Activated CD4-positive, alpha-beta memory T cell treated with anti-CD3 and anti-CD28 coated beads, Interleukin-2, amount 10 ng/mL, durations not matched to agents 7 days and 5 days (primary cell): ENCODE measurements around the gene AHI1. TPM values are rescaled to one million over a fixed set of nuclear protein-coding genes. Genes with fewer than 3 reads are reported as not detected.
"Not testable (repeated sequence)": the region's sequence is repeated elsewhere in the genome, so short reads cannot be mapped to it uniquely, and the experiment has no call there.

ENCODE experiments used
- CTCF ChIA-PET: fragments of 350-600 bp; sonication (Branson Sonifier 250); formaldehyde crosslinking; loops from one replicate; lab custom pipeline; 2021; ENCODE audit warnings: antibody characterized with exemption, inconsistent platforms; lab: Charles Lee
- POLR2A ChIA-PET: fragments of 350-600 bp; sonication (Branson Sonifier 250); formaldehyde crosslinking; loops from one replicate; lab custom pipeline; 2021; ENCODE audit warnings: antibody characterized with exemption; lab: Charles Lee
- DNase-seq: peaks from one replicate; pipeline ENCODE4 v3.0.0-alpha.2; 2020
- H3K27ac Mint-ChIP-seq: one replicate; pipeline ENCODE4 v1.8.0; 2021; ENCODE audit warnings: mild to moderate bottlenecking, mixed read lengths
- H3K27me3 Mint-ChIP-seq: one replicate; pipeline ENCODE4 v1.8.0; 2021; ENCODE audit warnings: mixed read lengths
- H3K36me3 Mint-ChIP-seq: one replicate; pipeline ENCODE4 v1.8.0; 2021; ENCODE audit warnings: low read depth, mixed read lengths
- H3K4me1 Mint-ChIP-seq: one replicate; pipeline ENCODE4 v1.8.0; 2021; ENCODE audit warnings: mixed read lengths
- H3K4me3 Mint-ChIP-seq: one replicate; pipeline ENCODE4 v1.8.0; 2021; ENCODE audit warnings: mild to moderate bottlenecking, mixed read lengths
- H3K9me3 Mint-ChIP-seq: one replicate; pipeline ENCODE4 v1.8.0; 2021; ENCODE audit warnings: mixed read lengths
- total RNA-seq, 2 experiments: library from RNA; stranded (reverse); gene quantifications; one replicate each; pipeline ENCODE4 v1.2.3, GENCODE V29; 2021

The AHI1 gene
- total RNA-seq, 2 experiments from 2014 or later = 18.5 to 21.5 TPM

DNA sequence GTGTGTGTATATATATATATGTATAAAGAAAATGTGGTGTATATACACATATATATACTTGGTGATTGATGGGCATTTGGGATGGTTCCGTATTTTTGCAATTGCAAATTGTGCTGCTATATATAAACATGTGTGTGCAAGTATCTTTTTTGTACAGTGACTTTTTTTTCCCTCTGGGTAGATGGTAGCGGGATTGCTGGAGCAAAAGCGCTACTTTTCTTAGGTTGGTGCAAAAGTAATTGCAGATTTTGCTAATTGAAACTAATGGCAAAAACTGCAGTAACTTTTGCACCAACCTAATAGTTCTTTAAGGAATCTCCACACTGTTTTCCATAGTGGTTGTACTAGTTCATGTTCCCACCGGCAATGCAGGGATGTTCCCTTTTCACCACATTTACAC is 135.4 kb downstream of the AHI1 start:
- Mint-ChIP-seq H3K27me3 (no peaks in the 10 kb centered on the region), H3K36me3 (peaks cover 14% of the 10 kb centered on the region), H3K4me1 (peaks cover 15% of the 10 kb centered on the region), H3K4me3 (no peak overlapping the region), H3K27ac (no peak overlapping the region), H3K9me3 (peaks cover 25% of the 10 kb centered on the region)
- CTCF ChIA-PET = no interaction called here
- DNase-seq = no peak
- POLR2A ChIA-PET = no interaction called here

GRCh38 chr6:135360222-135360621 is 137.3 kb downstream of the AHI1 start:
- DNase-seq = no peak
- Mint-ChIP-seq H3K9me3 (peaks cover 9% of the 10 kb centered on the region), H3K4me1 (peaks cover 15% of the 10 kb centered on the region), H3K4me3 (no peak overlapping the region), H3K27ac (no peak overlapping the region), H3K27me3 (no peaks in the 10 kb centered on the region), H3K36me3 (peaks cover 5% of the 10 kb centered on the region)
- POLR2A ChIA-PET = no interaction called here
- CTCF ChIA-PET = no interaction called here

DNA sequence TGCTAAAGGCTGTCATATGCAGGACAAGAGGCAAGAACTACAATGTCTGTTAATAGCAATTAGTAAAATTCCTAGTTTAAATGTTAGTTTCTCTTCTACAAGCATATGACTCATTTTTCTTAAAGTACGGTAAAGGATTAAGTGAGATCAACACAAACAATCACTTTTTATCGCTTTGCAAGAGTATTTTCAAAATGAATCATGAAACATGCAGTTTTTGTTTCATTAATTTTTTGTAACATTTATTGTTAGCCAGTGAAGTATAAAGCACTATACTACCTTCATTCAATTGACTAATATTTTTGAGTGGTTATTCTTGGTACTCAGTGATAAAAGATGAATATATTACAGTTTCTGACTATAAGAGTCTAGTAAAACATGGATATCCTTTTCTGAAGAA is 138.6 kb downstream of the AHI1 start:
- peaks cover 2% of the 10 kb centered on the region for H3K9me3 Mint-ChIP-seq
- ChIA-PET CTCF (no interaction called here), POLR2A (no interaction called here)
- no peak overlapping the region for H3K4me3 Mint-ChIP-seq
- DNase-seq = no peak
- H3K27me3 Mint-ChIP-seq = no peaks in the 10 kb centered on the region
- no peaks in the 10 kb centered on the region for H3K36me3 Mint-ChIP-seq
- H3K4me1 Mint-ChIP-seq = peaks cover 15% of the 10 kb centered on the region
- peak overlapping the region; percentile 1 for H3K27ac Mint-ChIP-seq

DNA sequence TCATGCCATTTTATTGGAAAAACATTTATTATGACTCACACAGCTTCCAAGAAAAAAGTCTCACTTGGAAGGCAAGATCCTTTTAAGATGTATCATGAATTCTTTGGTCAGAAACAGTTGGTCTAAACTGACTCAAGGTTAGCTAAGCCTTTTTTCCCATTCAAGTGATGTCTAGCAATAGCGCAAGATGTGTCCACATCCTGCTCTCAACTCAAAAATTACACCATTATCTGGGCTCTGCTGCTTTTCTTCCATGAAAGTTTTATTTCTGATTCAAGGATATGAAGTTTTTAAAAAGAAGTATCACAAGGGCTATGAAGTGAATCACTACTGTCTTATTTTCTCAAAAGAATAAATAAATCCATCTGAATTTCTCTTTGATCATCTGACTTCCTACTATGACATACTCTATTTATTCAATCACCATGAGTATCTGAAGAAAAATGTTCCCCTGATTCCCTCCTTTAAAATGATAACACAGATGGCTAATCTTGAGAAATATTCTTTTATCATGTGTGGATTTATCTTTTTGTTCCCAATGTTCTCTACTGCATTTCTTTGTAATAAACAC is 139.2 kb downstream of the AHI1 start:
- POLR2A ChIA-PET = no interaction called here
- Mint-ChIP-seq H3K4me1 (peaks cover 15% of the 10 kb centered on the region), H3K36me3 (no peaks in the 10 kb centered on the region), H3K27ac (peak overlapping the region; percentile 1), H3K9me3 (peaks cover 2% of the 10 kb centered on the region), H3K27me3 (no peaks in the 10 kb centered on the region), H3K4me3 (no peak overlapping the region)
- CTCF ChIA-PET = no interaction called here
- no peak for DNase-seq

DNA sequence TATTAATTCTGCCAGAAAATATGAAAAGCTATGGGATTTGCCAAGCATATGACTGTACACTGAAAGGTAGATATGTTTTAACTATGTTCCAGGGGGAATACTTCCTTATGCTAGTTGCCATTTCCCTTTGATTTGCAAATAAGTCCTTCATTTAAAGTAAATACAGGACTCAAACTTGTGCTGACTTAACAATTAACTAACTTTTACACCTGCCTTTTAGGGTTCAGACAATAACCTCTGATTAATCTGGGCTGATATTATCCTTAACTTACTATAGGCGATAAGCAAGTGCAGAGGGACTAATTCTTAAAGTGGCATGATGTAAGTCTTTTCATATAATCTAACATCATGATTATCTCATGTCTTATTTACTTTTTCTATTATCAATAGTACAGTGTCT is 143.1 kb downstream of the AHI1 start:
- peaks cover 12% of the 10 kb centered on the region for H3K4me1 Mint-ChIP-seq
- H3K36me3 Mint-ChIP-seq = no peaks in the 10 kb centered on the region
- no peak overlapping the region for H3K4me3 Mint-ChIP-seq
- peaks cover 2% of the 10 kb centered on the region for H3K9me3 Mint-ChIP-seq
- no peak overlapping the region for H3K27ac Mint-ChIP-seq
- H3K27me3 Mint-ChIP-seq = no peaks in the 10 kb centered on the region
- no peak for DNase-seq
- CTCF ChIA-PET = no interaction called here
- POLR2A ChIA-PET = no interaction called here

DNA sequence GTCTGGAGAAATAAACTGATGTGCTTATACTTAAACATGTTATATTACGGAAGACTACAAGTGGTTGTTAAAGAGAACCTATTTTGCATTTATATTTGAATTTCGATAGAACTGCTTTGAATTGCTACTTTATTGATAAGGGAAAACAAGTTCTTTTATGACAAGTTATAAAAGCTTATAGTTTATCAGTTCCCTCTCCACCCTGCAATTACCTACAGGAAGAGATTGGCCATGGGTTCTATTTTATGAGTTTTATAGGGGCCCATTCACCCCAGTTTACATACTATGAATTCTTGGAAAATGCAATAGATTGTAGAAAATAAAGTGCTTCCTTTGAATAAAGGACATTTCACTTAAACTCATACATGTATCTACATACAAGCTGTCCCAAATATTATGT is 144.4 kb downstream of the AHI1 start:
- Mint-ChIP-seq H3K4me3 (no peak overlapping the region), H3K27ac (no peak overlapping the region), H3K9me3 (no peaks in the 10 kb centered on the region), H3K36me3 (no peaks in the 10 kb centered on the region), H3K4me1 (peaks cover 1% of the 10 kb centered on the region), H3K27me3 (no peaks in the 10 kb centered on the region)
- POLR2A ChIA-PET = no interaction called here
- DNase-seq = no peak
- CTCF ChIA-PET = no interaction called here

DNA sequence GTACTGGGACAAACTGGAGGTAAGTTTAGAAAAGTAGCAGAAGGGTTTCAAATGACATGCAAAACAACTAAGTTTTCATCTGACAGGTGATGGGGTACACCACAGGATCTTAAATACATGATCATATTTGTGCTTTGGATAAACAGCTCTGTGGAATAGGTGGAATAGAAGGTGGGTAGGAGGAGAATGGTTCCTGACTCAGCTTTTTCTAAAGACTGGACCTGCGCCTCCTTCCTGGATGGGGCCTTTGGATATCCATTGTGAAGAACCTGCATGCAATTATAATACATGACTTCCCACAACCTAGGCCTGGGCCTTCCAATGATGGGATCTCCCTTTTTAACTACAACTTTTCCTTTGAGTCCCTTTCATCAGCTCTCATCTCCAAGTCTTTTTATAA is 145.9 kb downstream of the AHI1 start:
- H3K36me3 Mint-ChIP-seq = no peaks in the 10 kb centered on the region

GRCh38 chr6:135347887-135348286 is 149.7 kb downstream of the AHI1 start:
- ChIA-PET POLR2A (no interaction called here), CTCF (no interaction called here)
- peaks cover 8% of the 10 kb centered on the region for H3K4me1 Mint-ChIP-seq
- H3K27ac Mint-ChIP-seq = no peak overlapping the region
- H3K9me3 Mint-ChIP-seq = no peaks in the 10 kb centered on the region
- no peak for DNase-seq
- H3K27me3 Mint-ChIP-seq = no peaks in the 10 kb centered on the region
- H3K4me3 Mint-ChIP-seq = no peak overlapping the region
- peaks cover 6% of the 10 kb centered on the region for H3K36me3 Mint-ChIP-seq

More for the DNA sequence above, 145.9 kb downstream of the AHI1 start:
- Mint-ChIP-seq H3K27ac (no peak overlapping the region), H3K4me3 (no peak overlapping the region), H3K9me3 (no peaks in the 10 kb centered on the region), H3K4me1 (peaks cover 4% of the 10 kb centered on the region), H3K27me3 (no peaks in the 10 kb centered on the region)
- POLR2A ChIA-PET = no interaction called here
- CTCF ChIA-PET = no interaction called here
- no peak for DNase-seq

DNA sequence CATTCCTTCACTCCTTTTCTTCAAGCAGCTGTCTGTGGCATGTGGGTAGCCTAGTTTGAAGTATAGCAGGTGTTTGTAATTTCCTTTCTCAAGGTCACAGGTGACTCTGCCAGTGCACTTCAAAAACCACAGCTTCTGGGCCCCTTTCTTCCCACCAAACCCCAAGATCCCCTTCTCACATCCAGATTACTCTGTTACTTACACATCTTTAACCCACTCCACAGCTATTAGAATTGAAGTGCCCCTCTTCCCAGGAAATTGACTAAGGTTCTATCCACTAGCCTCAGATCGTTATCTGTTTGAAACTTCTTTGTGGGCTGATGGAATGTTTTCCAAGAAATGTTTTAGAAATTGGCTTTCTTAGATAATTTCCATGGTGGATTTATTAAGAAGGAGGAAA is 150.8 kb downstream of the AHI1 start:
- DNase-seq = no peak
- POLR2A ChIA-PET = no interaction called here
- Mint-ChIP-seq H3K27me3 (no peaks in the 10 kb centered on the region), H3K9me3 (no peaks in the 10 kb centered on the region), H3K4me3 (no peak overlapping the region), H3K36me3 (peaks cover 9% of the 10 kb centered on the region), H3K27ac (no peak overlapping the region), H3K4me1 (peaks cover 8% of the 10 kb centered on the region)
- CTCF ChIA-PET = no interaction called here

DNA sequence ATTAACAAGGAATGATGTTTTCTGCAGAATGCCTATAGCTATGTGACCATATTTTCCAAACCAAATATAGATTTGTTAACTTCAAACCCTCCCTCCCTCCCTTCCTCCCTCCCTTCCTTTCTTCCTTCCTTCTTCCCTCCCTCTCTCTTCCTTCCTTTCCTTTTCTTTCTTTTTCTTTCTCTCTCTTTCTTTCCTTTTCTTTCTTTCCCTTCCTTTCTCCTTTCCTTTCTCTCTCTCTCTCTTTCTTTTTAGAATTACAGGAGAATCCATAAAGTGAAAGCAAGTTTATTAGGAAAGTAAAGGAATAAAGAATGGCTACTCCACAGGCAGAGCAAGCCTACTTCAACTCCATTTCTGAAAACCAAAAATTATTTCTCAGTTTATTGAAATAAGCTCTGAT is 153.0 kb downstream of the AHI1 start:
- Mint-ChIP-seq H3K27ac (no peak overlapping the region), H3K4me1 (peaks cover 8% of the 10 kb centered on the region), H3K27me3 (no peaks in the 10 kb centered on the region), H3K36me3 (peaks cover 9% of the 10 kb centered on the region), H3K4me3 (no peak overlapping the region), H3K9me3 (peaks cover 3% of the 10 kb centered on the region)
- ChIA-PET POLR2A (no interaction called here), CTCF (no interaction called here)
- no peak for DNase-seq

DNA sequence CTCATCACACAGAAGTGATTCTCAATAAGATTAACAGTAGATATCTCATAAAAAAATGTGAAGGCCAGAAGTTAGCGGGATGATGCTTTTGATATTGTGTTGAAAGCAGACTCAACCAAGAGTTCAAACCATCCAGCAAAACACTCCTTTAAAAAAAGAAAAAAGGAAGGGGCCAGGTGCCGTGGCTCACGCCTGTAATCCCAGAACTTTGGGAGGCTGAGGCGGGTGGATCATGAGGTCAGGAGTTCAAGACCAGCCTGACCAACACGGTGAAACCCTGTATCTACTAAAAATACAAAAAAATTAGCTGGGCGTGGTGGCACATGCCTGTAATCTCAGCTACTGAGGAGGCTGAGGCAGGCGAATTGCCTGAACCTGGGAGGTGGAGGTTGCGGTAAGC is 157.6 kb downstream of the AHI1 start:
- POLR2A ChIA-PET, H3K4me1 Mint-ChIP-seq, H3K27ac Mint-ChIP-seq, DNase-seq, H3K27me3 Mint-ChIP-seq, H3K36me3 Mint-ChIP-seq, H3K9me3 Mint-ChIP-seq, H3K4me3 Mint-ChIP-seq: not testable (repeated sequence)
- CTCF ChIA-PET = interaction anchor here (1.4 kb wide), 1 partner anchor 11 kb away, joined by 3 read pairs; no protein-coding TSS in a partner anchor

DNA sequence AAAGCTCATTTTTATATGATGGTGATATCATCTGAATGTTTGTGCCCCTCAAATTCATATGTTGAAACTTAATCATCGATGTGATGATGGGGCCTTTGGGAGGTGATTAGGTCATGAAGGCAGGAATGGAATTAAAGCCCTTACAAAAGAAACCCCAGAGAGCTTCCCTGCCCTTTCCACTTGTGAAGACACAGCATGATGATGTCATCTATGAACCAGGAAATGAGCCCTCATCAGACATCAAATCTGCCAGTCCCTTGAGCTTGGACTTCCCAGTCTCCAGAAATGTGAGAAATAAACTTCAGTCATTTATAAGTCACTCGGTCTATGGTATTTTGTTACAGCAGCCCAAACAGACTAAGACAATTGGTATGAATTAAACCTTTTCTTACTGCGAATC is 163.4 kb downstream of the AHI1 start:
- no peak for DNase-seq
- ChIA-PET CTCF (no interaction called here), POLR2A (no interaction called here)
- Mint-ChIP-seq H3K9me3 (no peaks in the 10 kb centered on the region), H3K4me3 (no peak overlapping the region), H3K27me3 (no peaks in the 10 kb centered on the region), H3K27ac (no peak overlapping the region), H3K4me1 (peaks cover 4% of the 10 kb centered on the region), H3K36me3 (peaks cover 3% of the 10 kb centered on the region)

DNA sequence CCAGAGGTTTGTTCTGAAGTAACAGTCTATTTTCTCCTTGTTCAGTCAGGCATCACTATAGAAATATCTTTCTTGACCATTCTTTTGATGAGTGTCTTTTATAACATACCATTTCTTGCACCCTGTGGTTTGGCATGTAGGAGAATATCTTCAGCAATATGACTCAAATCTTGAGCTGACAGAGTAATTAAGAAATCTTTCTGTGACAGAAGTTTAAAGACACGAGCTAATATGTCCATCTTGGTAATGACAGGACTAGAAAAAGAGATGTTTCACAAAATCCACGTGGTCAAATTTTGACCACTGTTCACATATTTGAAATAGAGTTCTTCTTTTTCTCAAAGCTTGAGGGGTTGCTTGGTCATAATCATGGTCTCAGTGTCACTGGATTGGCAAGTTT is 166.5 kb downstream of the AHI1 start:
- ChIA-PET POLR2A (no interaction called here), CTCF (no interaction called here)
- Mint-ChIP-seq H3K36me3 (peaks cover 6% of the 10 kb centered on the region), H3K27ac (no peak overlapping the region), H3K27me3 (no peaks in the 10 kb centered on the region), H3K4me1 (peaks cover 4% of the 10 kb centered on the region), H3K9me3 (no peaks in the 10 kb centered on the region), H3K4me3 (no peak overlapping the region)
- DNase-seq = no peak
